Measurements from ENCODE around the gene MCF2L2.

Gene MCF2L2

DNA sequence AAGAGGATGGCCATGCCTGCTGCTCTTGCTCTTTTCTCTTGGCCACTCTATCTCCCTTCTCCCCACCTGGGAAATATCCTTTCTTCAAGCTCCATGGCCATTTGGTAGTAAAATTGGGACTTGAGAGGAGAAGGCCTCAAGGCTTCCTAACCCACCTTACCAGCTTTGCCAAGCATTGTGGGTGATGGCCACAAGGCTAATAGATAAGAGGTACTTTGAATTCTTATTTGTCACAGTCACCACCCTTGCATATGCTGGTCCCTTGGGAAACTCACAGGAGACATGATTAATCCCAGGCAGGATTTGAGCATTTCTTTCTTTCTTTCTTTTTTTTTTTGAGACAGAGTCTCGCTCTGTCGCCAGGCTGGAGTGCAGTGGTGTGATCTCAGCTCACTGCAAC is 138.2 kb downstream of the MCF2L2 start:
- no peak for DNase-seq (ENCODE audit: low spot score)

DNA sequence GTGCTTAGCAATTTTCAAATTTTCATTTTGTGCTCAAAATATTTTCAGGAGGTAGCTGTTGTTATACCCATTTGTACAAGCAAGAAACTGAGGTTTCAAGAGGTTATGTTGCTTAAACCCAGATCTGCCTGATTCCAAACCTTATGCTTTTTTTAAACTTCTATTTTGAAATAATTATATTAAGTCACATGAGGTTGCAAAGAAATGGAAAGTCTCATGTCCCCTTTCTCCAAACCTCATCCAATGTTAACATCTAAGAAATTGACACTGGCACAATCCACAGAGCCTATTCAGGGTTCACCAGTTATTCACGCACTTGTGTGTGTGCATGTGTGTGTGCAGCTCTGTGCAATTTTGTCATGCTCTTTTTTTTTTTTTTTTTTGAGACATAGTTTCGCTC is 140.3 kb downstream of the MCF2L2 start:
- no peak for DNase-seq (ENCODE audit: low spot score)

DNA sequence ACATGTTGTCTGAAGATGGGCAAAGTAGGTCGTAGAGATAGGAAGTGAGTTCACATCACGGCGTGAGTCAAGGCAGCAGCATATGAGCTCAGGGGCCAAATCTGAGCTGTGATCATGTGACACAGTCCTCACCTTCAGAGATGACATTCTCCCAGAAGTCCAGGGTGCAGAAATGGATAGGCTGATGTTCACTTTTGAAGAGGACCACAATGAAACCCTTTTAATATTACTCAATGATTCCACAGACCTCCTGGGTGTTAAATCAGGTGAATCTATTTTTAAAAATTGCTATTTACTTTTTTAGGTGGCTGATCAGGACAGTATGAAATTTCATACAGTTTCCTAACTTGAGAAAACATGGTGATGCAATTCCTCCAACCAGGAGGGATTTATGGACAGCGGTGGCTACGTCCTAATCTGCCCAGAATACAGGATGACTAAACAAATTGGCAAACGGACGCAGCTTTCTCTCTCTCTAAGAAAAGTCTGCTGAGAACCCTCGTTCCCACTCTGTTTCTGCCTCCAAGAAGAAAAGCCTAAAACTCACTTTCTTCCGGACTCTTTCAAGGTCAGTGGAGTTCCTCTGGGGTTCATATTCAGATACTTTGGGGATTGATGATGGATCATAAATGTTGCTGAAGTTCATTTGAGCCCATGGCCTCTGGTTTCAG is 141.0 kb downstream of the MCF2L2 start:
- no peak for DNase-seq (ENCODE audit: low spot score)

DNA sequence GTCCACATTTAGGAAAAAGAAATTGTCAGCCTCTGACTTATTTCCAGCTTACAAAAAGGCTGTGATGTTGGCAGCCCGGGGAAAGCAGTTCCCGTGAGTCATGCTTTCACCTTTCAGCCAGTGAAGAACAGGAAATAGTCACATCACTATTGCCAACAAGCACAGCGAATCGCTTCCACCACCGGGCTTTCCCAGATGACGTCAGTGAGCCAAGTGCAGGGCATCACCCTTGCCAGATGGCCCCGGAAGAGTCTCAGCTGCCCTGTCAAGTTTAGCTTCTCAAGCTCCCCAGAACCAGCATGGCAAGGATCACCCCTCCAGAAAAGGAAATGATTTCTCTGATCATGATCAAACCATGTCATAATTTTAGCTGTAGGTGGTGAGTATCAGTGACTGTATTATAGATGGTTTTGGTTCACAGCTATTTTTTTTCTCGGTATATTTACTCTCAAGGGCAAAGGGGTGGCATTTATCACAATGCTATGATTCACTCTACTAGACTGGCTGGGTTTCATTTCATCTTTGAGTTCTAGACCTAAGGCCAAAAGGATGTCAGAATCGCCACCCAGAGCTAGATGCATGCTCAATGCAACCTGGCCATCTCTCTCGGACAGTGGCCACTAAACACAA is 142.5 kb downstream of the MCF2L2 start:
- peak; percentile 26 for DNase-seq (ENCODE audit: low spot score)

DNA sequence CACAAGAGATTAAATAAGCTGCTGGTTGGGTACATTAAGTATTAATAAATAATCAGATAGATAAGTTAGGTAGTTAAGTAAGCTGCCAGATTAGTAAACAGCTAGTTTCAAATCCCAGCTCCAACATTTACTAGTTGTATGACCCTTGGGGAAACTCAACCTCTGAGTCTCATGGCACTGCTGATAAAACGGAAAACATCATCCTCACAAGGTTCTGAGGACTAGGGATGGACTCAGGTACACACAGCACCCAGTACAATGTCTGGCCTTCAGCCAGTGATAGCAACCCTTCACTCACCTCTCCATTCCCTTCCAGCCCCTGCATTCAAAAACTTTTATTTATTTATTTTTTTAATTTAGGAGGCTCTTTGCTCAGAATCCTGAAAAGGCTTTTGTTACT is 143.1 kb downstream of the MCF2L2 start:
- DNase-seq (ENCODE audit: low spot score), result no peak

DNA sequence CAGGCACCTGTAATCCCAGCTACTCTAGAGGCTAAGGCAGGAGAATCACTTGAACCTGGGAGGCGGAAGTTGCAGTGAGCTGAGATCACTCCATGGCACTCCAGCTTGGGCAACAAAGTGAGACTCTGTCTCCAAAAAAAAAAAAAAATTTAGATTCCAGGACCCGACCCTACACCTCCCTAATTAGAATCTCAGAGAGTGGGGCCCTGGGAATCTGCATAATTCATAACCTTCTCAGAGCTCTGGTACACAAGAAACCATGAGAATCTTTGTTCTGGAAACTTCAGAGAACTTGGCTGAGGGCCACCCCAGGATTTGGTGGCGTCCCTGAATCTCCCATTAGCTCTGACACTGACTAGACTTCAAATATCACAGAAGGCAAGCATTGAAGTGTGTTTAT is 143.8 kb downstream of the MCF2L2 start:
- no peak for DNase-seq (ENCODE audit: low spot score)

DNA sequence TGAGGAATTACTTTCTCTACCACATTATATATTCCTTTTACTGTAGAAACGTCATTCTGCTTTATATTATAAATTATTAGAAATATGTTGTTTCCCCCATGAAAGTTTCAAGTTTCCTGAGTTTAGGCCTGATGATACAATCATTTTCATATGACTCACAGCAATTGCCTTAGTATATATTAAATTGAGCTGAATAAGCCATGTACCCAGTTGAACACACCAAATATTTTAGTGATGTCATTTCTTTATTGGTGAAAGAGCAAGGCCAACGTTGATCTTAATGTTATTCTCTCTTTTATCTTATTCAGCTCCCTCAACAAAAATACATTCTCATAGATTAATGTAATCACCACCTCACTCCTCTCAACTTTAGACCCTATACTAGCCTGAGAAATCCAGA is 144.5 kb downstream of the MCF2L2 start:
- no peak for DNase-seq (ENCODE audit: low spot score)

DNA sequence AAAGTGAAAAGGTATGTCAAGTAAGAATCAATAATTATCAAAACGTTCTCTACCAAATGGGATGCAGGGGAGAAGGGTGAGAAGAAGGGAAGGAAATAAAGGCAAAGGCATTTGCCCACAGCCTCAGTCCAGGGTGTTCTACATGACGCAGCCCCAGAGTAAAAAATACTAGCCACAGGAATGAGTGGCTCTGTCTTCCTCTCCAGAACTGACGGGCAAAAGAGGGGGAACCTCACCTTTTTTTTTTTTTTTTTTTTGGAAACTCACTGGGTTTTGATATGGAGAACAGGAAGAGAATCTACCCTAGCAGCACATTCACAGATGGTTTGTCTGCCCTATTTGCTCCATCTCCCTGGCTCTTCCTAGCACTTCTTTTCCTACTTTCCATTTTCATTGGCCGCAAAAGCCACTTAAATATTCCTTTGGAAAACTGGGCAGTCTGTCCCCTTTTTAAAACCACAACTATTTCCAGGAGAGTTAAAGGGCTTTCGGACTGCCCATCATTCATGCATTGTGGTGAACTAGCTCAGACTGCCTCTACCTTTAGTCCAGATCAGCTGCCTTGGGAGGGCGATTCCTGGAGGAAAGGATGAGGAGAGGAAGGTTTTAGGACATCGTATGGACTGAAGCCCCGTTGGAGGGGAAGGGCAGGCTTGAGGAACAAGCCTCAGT is 147.2 kb downstream of the MCF2L2 start:
- no peak for DNase-seq (ENCODE audit: low spot score)

DNA sequence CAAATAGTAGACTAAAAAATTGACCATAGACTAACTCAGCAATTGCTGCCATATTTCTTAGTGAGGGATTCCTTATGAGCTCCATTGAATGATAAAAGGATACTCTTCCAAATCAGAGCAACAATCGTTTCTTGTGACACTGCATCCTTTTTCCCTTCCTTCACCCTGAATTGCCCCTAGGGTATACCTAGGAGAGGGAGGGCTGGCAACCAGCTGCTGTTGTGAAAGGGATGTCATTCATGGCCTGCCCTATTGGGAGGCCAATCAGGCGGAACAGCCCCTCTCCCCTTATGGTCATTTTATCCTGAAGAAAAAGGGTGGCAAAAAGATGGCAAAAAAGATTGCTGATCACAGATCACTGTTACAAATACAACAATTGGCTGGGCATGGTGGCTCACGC is 149.0 kb downstream of the MCF2L2 start:
- no peak for DNase-seq (ENCODE audit: low spot score)

DNA sequence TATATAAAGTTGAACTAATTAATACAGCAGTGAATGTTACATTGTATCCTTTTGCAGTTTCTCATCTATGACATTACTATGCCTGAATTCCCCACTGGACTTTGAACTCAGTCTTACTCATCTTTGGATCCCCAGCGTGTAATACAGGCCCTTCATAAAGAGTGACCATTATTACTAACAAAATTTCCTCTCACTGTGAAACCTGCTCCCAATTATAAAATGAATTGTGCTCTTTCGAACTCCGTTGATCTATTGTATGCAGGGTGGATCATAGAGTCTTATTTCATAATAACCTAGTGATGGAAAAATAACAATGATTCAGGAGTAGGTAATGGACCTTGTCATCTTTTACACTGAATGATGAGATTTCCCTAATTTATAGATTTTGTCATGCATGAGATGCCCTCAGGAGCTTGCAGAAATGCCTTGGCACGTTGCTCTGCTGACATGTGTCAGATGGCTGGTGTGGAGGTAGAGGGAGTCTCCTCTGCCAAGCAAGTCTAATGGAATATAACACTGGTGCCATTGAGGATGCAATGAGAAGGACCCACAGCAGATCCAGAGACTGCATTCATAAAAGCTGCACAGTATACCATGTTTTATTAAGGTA is 149.8 kb downstream of the MCF2L2 start:
- no peak for DNase-seq (ENCODE audit: low spot score)

DNA sequence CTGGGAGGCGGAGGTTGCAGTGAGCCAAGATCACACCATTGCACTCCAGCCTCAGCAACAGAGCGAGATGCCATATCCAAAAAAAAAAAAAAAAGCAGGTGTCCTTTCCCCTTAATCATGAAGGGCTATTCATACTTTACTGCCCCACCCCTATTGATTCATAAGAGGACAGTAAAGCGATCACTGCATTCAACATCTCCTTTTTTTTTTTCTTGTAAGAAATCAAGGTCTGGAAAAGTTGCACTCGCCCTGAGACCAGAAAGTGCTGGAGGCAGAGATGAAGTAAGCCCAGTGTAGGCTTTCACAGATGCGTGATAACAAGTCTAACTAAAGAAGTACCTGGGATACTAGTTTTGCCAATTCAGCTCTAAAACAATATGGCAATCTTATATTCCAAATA is 151.2 kb downstream of the MCF2L2 start:
- no peak for DNase-seq (ENCODE audit: low spot score)

DNA sequence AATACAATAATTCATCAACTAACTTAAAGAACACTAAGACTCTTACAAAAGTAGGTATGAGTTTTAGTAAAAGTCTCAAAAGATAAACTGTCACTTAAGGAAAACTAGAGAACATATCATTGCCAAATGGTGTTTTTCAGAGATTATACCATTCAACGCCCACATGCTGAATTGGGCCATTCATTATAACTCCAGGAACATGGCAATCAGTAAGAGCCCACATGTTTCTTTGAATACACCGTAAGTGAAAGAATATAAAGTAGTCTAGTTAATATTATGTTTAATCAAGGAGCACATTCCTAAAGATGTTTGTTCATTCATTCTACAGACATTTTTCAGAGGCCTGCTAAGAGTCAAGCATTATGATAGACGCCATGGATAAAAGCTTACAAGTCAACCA is 152.5 kb downstream of the MCF2L2 start:
- DNase-seq (ENCODE audit: low spot score), result no peak

DNA sequence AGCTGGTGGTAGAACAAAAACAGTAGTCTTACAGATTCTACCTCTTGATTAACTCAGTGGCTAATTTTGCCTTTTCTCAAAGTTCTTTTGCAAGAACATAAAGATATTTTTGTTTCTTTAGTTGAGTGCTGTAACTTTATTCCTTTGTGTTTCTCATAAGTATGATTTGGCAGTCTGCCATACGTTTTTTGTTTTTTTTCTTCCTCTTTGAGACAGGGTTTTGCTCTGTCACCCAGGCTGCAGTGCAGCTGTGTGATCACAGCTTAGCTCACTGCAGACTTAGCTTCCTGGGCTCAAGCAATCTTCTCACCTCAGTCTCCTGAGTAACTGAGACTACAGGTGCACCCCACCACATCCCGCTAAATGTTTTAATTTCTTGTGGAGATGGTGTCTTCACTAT is 153.0 kb downstream of the MCF2L2 start:
- DNase-seq (ENCODE audit: low spot score), result no peak

DNA sequence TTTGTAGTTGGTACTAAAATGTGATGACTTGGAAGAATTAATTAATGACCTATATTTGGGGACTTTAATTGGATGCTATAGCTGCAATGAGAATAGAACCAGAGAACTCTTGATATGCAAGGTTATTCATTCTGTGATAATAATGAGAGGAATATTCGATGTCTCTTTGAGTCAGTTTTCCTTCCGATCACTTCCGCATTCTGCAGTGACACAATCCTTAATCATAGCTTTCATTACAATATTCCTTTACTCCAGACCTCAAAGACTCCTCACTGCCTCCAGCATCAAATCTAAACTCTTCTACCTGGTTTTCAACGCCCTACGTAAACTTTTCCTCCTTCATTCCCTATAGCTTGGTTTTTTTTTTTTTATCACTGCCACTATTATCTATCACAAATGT is 153.8 kb downstream of the MCF2L2 start:
- DNase-seq (ENCODE audit: low spot score), result no peak

DNA sequence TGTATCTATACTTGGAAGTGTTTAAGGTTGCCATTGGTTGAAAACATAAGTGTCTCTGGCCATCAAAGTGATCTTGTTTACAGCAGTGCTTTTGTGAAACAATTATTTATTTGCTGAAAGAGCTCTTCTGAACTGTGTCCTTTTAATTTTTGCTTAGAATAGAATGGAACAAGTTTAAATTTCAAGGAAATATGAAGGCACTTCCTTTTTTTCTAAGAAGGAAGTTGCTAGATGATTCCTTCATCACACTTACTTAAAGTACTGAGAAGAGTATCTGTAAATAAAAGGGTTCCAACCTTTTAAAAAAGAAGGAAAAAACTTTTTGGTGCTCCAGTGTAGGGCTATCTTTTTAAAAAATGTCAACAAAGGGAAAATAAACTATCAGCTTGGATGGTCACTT is 155.6 kb downstream of the MCF2L2 start:
- no peak for DNase-seq (ENCODE audit: low spot score)

DNA sequence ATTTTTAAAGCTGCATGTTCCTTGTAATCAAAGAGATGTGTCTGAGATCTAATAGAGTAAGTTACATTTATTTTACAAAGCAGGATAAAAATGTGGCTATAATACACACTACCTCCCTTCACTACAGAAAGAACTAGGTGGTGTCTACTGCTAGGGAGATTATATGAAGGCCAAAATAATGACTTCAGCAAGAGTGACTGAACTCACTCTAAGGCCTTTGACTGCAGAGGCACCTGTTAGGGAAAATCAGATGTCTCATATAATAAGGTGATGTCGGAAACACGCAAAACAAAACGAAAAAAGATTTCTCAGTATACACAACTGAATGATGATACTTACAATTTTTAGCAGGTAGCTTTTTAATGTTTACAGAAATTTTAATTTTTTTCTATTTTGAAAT is 156.3 kb downstream of the MCF2L2 start:
- no peak for DNase-seq (ENCODE audit: low spot score)

DNA sequence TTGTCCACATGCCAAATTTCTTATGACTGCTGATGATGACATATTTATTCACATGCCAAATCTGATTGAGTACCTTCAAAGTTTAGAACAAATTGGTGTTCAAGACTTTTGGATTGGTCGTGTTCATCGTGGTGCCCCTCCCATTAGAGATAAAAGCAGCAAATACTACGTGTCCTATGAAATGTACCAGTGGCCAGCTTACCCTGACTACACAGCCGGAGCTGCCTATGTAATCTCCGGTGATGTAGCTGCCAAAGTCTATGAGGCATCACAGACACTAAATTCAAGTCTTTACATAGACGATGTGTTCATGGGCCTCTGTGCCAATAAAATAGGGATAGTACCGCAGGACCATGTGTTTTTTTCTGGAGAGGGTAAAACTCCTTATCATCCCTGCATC is 158.1 kb downstream of the MCF2L2 start:
- DNase-seq (ENCODE audit: low spot score), result no peak

DNA sequence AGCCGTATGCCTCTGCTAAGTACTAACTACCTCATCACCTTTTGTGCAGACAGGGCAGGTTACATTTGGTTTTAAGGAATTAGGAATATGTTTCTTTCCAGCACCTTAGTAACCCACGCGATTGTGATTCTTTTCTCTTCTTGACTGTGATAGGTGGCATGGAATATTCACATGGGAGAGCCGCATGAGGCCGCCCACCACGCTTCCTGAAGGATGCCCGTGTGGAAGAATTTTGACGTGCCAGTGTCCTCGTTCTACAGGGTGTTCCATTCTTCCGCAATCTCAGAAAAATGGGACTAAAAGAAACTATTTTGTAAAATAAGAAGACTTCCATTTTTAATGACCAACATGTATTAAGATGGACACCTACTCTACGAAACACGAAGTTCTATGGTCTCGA is 159.1 kb downstream of the MCF2L2 start:
- no peak for DNase-seq (ENCODE audit: low spot score)

DNA sequence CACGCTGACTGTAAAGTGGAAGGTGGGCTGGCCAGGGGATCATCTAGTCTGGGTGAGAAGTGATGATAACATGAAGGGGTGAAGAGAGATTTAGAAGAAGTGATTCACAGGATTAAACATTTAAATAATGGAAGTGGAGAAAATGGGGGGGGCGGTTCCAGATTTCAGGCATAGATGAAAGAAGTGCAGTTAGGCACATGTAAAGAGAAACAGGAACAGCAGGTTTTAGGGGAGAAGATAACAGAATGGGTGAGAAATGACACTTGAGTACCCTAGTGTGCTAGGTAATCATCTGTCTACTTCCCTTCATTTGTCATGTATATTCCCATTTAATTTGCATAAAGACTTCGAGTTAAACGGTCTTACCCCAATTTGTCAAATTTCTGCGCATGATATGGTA is 160.1 kb downstream of the MCF2L2 start:
- DNase-seq (ENCODE audit: low spot score), result no peak

DNA sequence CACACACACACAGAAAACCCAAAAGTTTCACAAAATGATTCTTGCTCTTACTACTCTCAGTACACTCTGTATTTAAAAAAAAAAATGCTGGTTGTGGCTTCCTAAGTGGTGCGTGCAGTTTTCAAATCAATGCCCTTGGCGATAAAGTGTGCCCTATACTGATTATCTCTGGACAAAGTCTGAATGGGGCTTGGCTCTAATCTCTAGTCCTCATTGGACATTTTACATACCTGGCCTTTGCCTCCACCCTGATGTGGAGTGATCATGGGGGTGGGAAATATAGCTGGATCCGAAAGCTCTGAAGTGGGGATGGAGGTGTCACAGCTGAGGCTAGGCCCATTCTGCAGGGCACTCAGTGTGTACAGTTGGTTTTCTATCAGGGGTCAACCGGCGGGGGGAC is 161.3 kb downstream of the MCF2L2 start:
- no peak for DNase-seq (ENCODE audit: low spot score)

DNA sequence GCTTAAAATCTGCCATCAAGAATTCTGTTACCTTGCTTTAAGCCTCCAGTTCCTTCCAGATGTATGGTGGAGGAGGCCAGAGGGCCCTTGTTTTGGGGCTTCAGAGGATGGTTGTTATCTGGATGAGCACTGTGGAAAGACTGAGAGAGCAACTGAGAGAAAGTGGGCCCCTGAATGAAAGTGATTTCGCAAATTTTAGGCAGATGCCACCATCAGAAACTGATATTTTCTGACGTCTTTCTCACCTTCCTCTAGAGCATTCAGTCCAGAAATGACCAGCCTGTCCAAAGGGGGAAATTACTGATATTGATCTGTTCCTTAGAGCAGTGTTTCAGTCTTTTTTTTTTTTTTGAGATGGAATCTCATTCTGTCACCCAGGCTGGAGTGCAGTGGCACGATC is 162.0 kb downstream of the MCF2L2 start:
- no peak for DNase-seq (ENCODE audit: low spot score)

DNA sequence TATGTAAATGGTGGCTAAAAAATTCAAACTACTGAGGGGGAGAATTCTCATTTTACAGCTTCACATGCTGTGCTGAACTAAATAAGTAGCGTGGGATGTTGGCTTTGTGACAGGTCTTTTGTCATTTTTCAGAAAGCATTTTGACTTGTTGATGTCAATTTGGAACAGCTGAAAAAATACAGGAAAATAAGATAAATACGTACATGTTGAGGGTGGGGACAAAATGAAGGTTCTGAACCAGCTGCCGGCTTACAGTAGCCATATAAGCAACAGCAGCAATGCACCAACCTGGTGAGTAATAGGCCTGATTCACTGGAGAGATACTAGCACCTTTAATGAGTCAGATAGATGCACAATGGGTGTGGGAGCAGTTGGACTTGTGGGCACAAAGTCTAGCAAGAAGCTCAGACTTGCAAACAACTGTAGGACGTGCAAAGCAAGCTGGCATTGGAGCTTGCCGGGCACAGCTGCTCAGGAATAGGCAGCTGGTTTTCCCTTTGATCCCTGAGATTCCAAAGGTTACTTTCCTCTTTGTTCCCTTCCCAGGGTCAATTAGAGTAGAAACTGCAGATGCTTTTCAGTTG is 162.5 kb downstream of the MCF2L2 start:
- no peak for DNase-seq (ENCODE audit: low spot score)

DNA sequence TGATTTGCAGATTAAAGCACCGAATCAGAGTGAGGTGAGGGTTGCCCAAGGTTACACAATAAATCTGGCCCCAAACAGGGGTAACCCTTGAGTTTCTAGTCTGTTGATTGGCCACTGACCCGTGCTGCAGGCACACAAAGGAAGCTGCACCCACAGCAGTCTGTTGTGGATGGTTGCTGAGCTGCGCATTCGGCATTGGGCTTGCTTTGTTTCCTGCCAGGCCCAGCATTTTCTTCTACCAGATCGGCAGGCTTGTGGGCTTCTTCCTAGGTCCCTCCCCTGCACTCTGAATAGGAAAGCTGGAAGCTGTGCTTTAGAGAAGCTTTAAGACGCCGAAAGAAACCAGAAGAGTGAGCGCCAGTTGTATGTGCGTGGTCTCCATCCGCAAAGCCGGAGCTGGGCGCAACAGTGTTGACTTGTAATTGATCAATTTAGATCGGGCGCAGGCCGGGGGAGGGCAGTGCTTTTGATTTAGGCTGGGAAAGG is 163.2 kb downstream of the MCF2L2 start:
- DNase-seq (ENCODE audit: low spot score), result no peak

All from HuH-7 (cell line).